Glutamatergic neuron (in vitro differentiated cells): ENCODE measurements around the gene NOX5. TPM values are rescaled to one million over a fixed set of nuclear protein-coding genes. Genes with fewer than 3 reads are reported as not detected.

ENCODE experiments used
- DNase-seq: peaks from one replicate; pipeline ENCODE4 v3.0.0; 2022
- H3K27ac Mint-ChIP-seq: one replicate; pipeline ENCODE4 v1.8.0; 2020; ENCODE audit warnings: mild to moderate bottlenecking, mixed read lengths, inconsistent platforms; ENCODE audit not compliant: unreplicated experiment
- H3K27me3 Mint-ChIP-seq: one replicate; pipeline ENCODE4 v1.8.0; 2020; ENCODE audit warnings: mild to moderate bottlenecking, moderate library complexity, mixed read lengths, inconsistent platforms; ENCODE audit not compliant: unreplicated experiment
- H3K36me3 Mint-ChIP-seq: one replicate; pipeline ENCODE4 v1.8.0; 2020; ENCODE audit warnings: mild to moderate bottlenecking, mixed read lengths, inconsistent platforms; ENCODE audit not compliant: unreplicated experiment
- H3K4me1 Mint-ChIP-seq: one replicate; pipeline ENCODE4 v1.8.0; 2020; ENCODE audit warnings: mild to moderate bottlenecking, low read depth, mixed read lengths, inconsistent platforms; ENCODE audit not compliant: unreplicated experiment
- H3K4me3 Mint-ChIP-seq: one replicate; pipeline ENCODE4 v1.8.0; 2020; ENCODE audit warnings: mild to moderate bottlenecking, mixed read lengths, inconsistent platforms; ENCODE audit not compliant: unreplicated experiment
- H3K9me3 Mint-ChIP-seq: one replicate; pipeline ENCODE4 v1.8.0; 2020; ENCODE audit warnings: mild to moderate bottlenecking, moderate library complexity, mixed read lengths, inconsistent platforms; ENCODE audit not compliant: unreplicated experiment
- total RNA-seq: library from RNA; stranded (reverse); fragmentation: NEBNext Ultra II Directional; extraction: Animal tissue kit (Norgen Biotek cat#: 25700); gene quantifications from one replicate; pipeline ENCODE4 v1.2.1, GENCODE V29; 2021; ENCODE audit not compliant: unreplicated experiment
- TF ChIP-seq, protein P1 (sequence below): fragments of 200-600 bp; sonication (generic); IDR thresholded peaks from one replicate; pipeline ENCODE4 v1.5.0; 2021; ENCODE audit not compliant: partially characterized antibody, unreplicated experiment

NOX5 gene
- total RNA-seq, 1 donor from 2014 or later: not detected

DNA sequence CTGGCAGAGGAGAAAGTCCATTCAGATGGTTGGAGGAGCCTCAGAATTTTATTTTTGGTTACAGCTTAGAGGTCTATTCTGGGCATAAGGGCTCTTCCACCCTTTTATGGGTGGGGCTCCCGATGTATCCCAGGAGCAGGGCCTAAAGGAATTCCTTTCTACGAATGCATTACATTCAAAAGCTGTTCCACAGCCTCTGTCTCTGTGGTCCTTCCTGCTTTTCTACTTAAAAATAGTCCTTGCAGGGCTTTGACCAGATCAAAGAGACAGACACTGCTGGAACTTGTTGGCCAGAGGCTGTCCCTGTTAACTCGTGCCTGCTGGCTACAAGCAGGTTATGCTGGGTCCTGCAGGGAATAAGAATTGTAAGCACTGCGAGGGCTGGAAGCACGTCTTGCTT lies 14.4 kb upstream of the NOX5 start:
- H3K27me3 Mint-ChIP-seq: no peaks in the 10 kb centered on the region
- TF ChIP-seq, protein P1, sequence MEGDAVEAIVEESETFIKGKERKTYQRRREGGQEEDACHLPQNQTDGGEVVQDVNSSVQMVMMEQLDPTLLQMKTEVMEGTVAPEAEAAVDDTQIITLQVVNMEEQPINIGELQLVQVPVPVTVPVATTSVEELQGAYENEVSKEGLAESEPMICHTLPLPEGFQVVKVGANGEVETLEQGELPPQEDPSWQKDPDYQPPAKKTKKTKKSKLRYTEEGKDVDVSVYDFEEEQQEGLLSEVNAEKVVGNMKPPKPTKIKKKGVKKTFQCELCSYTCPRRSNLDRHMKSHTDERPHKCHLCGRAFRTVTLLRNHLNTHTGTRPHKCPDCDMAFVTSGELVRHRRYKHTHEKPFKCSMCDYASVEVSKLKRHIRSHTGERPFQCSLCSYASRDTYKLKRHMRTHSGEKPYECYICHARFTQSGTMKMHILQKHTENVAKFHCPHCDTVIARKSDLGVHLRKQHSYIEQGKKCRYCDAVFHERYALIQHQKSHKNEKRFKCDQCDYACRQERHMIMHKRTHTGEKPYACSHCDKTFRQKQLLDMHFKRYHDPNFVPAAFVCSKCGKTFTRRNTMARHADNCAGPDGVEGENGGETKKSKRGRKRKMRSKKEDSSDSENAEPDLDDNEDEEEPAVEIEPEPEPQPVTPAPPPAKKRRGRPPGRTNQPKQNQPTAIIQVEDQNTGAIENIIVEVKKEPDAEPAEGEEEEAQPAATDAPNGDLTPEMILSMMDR: no peak
- H3K9me3 Mint-ChIP-seq: no peaks in the 10 kb centered on the region
- H3K27ac Mint-ChIP-seq: no peak overlapping the region
- no peaks in the 10 kb centered on the region for H3K36me3 Mint-ChIP-seq
- no peak overlapping the region for H3K4me3 Mint-ChIP-seq
- peaks cover 31% of the 10 kb centered on the region for H3K4me1 Mint-ChIP-seq
- DNase-seq: no peak

DNA sequence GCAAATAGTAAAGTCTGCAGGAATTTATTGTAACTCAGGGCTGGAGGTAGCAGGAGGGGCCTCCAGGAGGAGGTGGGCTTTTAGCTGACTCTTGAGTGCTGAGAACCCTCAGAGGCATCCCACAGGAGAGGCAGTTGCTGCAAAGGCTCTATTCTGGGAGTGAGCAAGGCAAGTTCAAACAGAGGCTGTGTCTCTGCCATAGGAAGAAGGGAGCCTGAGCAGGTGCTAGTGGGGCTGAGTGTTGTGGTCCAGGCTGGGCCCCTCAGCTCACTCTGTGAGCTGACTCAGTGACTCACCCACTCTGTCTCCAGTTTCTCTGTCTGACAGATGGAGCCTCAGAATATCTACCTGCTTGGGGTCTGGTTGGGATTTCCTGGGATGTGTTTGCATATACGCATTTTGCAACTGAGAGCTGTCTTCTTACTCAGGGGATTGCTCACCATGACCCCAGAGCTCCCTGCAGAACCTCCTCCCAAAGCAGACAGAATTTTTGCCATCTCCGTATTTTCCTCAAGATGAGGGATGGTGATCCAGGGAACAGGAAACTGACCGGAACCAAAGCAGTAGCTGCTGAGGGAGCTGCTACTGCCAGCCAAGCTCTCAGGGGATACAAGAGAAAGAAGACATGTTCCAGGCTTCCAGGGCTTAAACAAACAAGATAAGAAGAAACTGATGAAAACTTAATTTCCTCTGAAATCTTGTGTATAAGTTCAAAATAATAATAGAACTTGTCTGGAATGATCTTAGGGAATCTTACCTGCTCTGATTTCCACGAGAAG lies 13.6 kb upstream of the NOX5 start:
- no peak overlapping the region for H3K4me3 Mint-ChIP-seq
- no peak for DNase-seq
- peaks cover 22% of the 10 kb centered on the region for H3K4me1 Mint-ChIP-seq
- no peaks in the 10 kb centered on the region for H3K36me3 Mint-ChIP-seq
- no peaks in the 10 kb centered on the region for H3K27me3 Mint-ChIP-seq
- TF ChIP-seq, protein P1: no peak
- no peaks in the 10 kb centered on the region for H3K9me3 Mint-ChIP-seq
- H3K27ac Mint-ChIP-seq: no peak overlapping the region

DNA sequence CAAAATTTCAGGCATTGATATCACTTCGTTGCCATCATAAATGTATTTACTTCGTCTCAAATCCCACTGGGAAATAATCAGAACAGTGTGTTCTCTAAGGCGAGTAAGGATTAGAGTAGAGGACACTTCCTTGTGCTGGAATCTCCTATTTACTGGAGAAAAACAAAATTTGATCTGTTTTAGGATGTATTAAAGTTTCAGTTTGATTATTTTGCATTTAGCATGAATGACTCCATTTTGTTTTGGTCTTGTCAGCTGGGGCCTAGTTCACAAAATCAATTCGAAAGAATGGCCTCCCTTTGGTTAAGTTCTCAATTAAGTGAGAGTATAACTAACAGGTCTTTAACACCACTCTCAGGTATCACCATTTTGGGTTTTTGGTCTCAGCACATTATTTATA lies 11.7 kb upstream of the NOX5 start:
- TF ChIP-seq, protein P1: no peak
- Mint-ChIP-seq H3K9me3 (peaks cover 3% of the 10 kb centered on the region), H3K4me3 (no peak overlapping the region), H3K27me3 (no peaks in the 10 kb centered on the region), H3K36me3 (peaks cover 4% of the 10 kb centered on the region), H3K27ac (no peak overlapping the region), H3K4me1 (peaks cover 20% of the 10 kb centered on the region)
- DNase-seq: no peak

DNA sequence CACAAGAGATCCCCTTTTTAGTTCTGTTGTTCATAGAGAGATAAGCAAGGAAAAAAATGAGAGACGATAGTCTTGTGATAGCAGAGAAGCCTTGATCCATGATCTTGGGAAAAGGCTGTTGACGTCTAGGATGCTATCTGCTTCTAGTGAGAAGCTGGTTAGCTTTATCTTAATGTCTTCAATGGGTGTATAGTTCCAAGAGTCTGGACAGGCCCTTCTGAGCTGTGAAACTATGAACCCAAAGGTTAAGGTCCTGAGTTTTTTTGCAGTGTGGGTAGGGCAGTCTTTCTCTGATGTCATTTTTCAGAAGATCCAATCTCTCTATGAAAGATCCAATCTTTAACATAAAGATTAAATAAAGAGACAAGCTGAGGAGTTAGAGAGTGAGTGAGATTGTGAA lies 10.5 kb upstream of the NOX5 start:
- Mint-ChIP-seq H3K9me3 (peaks cover 5% of the 10 kb centered on the region), H3K36me3 (peaks cover 6% of the 10 kb centered on the region), H3K27me3 (no peaks in the 10 kb centered on the region), H3K27ac (no peak overlapping the region), H3K4me1 (peaks cover 18% of the 10 kb centered on the region), H3K4me3 (no peak overlapping the region)
- DNase-seq: no peak
- TF ChIP-seq, protein P1: no peak

DNA sequence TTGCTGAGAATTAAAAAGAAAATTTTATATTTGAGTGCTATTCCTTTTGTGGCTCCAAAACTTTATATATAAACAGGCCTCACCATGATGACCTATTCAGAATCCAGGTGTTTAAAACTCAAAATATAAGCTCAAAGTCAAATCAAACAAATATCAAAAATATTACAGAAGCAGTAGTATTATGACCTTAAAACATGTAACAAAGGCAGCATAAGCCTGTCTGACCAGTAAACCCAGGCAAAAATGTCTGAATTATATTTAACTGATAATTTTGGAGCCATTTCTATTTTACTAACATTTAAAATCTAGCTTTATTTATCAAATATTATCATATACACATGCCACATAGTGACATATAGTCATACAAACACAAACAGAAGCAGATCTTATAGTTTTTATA lies 6.4 kb upstream of the NOX5 start:
- H3K4me3 Mint-ChIP-seq: no peak overlapping the region
- peaks cover 5% of the 10 kb centered on the region for H3K9me3 Mint-ChIP-seq
- no peaks in the 10 kb centered on the region for H3K4me1 Mint-ChIP-seq
- H3K27ac Mint-ChIP-seq: no peak overlapping the region
- peaks cover 4% of the 10 kb centered on the region for H3K27me3 Mint-ChIP-seq
- TF ChIP-seq, protein P1: no peak
- DNase-seq: no peak
- H3K36me3 Mint-ChIP-seq: peaks cover 6% of the 10 kb centered on the region
